Activated T-helper 17 cell treated with anti-CD3 and anti-CD28 coated beads, Interleukin-2, amount 50 U/mL, for 72 hours (primary cell): ENCODE data around the gene UBE2C. TPM values are rescaled to one million over a fixed set of nuclear protein-coding genes. Genes with fewer than 3 reads are reported as not detected.

ENCODE experiments used
- ATAC-seq: fragments of 150-1000 bp; cut with Tn5 transposase; replicated peaks from 2 replicates; pipeline ENCODE4 v1.10.0; 2021; ENCODE audit warnings: mild to moderate bottlenecking, moderate library complexity
- H3K27ac Mint-ChIP-seq: one replicate; pipeline ENCODE4 v1.8.0; 2022; ENCODE audit warnings: mixed read lengths
- H3K27me3 Mint-ChIP-seq: one replicate; pipeline ENCODE4 v1.8.0; 2022; ENCODE audit warnings: mixed read lengths
- H3K36me3 Mint-ChIP-seq: one replicate; pipeline ENCODE4 v1.8.0; 2022; ENCODE audit warnings: low read depth, mild to moderate bottlenecking, mixed read lengths
- H3K4me1 Mint-ChIP-seq: one replicate; pipeline ENCODE4 v1.8.0; 2022; ENCODE audit warnings: mixed read lengths
- H3K4me3 Mint-ChIP-seq: one replicate; pipeline ENCODE4 v1.8.0; 2022; ENCODE audit warnings: mild to moderate bottlenecking, mixed read lengths
- H3K9me3 Mint-ChIP-seq: one replicate; pipeline ENCODE4 v1.8.0; 2022; ENCODE audit warnings: mixed read lengths
- total RNA-seq, 2 donors: library from RNA; stranded (reverse); gene quantifications; one replicate each; pipeline ENCODE4 v1.2.3, GENCODE V29; 2022

Gene UBE2C
- total RNA-seq, 2 donors from 2014 or later, result 209 to 224 TPM

DNA sequence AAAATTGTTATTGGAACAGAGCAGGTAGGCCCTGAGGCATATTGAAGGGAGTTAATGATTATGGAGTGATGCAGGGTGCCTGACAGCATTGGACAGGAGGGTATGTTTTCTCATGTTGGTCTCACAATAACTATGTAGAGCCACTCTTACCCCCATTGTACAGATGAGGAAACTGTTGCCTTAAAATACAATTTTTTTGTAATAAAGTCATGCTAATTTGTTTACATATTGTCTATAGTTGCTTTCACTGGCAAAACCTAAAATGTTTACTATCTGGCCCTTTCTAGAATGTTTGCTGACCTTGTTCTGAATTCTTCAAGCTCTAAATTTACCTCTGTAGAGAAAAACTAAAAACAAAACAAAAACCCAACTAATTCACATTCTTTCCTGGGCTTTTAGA is 39.1 kb downstream of the UBE2C start:
- Mint-ChIP-seq H3K4me3 (no peak overlapping the region), H3K4me1 (no peaks in the 10 kb centered on the region), H3K27ac (no peak overlapping the region), H3K27me3 (no peaks in the 10 kb centered on the region), H3K36me3 (peaks cover 53% of the 10 kb centered on the region), H3K9me3 (no peaks in the 10 kb centered on the region)
- no peak for ATAC-seq

DNA sequence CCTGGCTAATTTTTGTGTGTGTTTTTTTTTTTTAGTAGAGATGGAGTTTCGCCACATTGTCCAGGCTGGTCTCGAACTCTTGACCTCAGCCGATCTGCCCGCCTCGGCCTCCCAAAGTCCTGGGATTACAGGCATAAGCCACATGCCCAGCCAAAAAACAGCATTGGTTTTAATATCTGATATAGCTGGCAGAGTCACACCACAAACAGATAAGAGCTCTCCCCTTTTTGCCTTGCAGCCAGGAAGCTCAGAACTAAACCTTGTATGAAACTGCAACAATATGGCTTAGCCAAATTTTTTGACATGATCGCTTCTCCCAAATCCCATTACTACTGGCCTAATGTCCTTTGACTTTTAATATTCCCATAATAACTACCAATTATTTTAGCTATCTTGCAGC is 39.9 kb downstream of the UBE2C start:
- H3K9me3 Mint-ChIP-seq, result no peaks in the 10 kb centered on the region
- H3K4me1 Mint-ChIP-seq, result no peaks in the 10 kb centered on the region
- no peak overlapping the region for H3K4me3 Mint-ChIP-seq
- ATAC-seq, result no peak
- H3K27me3 Mint-ChIP-seq, result no peaks in the 10 kb centered on the region
- no peak overlapping the region for H3K27ac Mint-ChIP-seq
- peaks cover 45% of the 10 kb centered on the region for H3K36me3 Mint-ChIP-seq

DNA sequence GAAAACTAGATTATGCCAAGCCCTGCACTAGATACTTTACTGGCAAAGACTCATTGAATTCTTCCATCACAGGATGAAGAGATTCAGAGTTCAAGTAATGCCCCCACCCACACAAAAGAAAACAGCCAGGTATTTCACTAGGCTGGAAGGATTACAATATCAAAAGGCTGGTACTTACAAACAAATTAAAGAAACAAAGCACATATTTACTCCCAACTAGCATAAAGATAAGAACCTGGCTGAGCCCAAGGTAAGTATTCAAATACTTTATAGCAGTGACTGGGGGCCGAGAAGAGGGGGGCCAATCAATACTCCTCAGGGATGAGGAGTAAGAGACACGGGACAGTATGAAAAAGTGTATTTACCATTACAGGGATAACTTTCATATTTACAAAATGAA is 41.0 kb downstream of the UBE2C start:
- Mint-ChIP-seq H3K27me3 (no peaks in the 10 kb centered on the region), H3K27ac (no peak overlapping the region), H3K4me1 (no peaks in the 10 kb centered on the region), H3K9me3 (no peaks in the 10 kb centered on the region), H3K4me3 (no peak overlapping the region), H3K36me3 (peaks cover 38% of the 10 kb centered on the region)
- ATAC-seq, result no peak

DNA sequence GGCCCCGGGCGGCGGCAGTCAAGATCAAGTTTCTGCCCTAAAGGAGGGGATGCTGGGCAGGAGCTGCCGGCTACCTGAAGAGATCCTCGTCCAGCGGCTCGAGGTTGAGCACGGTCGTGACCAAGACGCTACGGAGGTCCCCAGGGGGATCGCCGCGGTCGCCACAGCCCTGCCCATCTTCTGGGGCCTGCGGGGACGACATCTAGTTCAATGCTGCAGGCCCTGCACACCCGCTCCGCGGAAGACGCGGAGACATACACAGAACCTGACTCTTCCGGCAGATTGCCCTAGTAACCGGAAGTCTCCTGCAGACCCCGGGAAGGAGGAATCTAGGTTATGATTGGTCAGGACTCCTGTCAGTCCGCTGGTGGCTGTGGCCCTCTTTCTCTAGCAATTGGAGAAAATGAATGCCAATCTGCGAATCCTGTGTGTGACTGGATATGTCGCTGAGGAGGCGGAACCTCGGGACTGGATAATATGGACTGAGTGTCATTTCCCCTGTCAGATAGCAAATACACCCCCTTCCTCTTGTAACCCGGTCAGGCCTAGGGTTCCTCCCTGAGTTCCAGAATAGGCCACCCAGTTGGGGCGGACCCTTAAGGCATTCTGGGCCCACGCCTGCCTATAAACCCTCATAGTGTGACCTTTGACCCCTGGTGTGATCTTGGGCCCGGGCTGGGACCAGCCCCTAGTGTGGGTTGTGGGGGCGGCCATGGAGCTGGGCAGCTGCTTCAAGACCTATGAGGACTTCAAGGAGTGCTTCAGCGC is 44.9 kb downstream of the UBE2C start, which contains the start of the genes ACOT8 and ZSWIM3:
Gene ACOT8, minus strand, starts transcription at position 279 of the 768 bp plus-strand sequence. Its CDS starts 77 bp downstream, at position 202.
Gene ZSWIM3, plus strand, starts transcription at position 501 of the 768 bp plus-strand sequence. Its CDS starts 212 bp downstream, at position 713.
- Mint-ChIP-seq H3K27ac (peak within 1 kb of the TSS; percentile 97), H3K4me1 (peaks cover 11% of the 10 kb centered on the region), H3K36me3 (peaks cover 15% of the 10 kb centered on the region), H3K27me3 (no peaks in the 10 kb centered on the region), H3K9me3 (no peaks in the 10 kb centered on the region), H3K4me3 (peak within 1 kb of the TSS; percentile 97)
- peak; percentile 99 for ATAC-seq

DNA sequence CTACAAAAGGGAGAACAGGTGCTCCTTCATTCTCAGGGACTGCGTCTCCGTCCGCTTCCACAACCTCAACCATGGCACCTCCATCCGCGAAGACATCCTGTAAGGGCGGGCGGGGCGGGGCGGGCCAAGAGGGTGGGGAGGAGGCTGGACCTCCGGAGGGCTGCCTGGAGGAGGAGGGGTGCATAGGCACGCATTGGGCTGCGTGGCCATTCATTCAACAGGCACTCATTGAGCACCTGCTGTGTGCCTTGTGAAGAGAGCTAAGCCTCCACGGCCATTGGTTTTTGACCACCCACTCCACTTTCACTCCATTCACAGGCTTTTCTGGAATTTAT is 45.4 kb downstream of the UBE2C start:
- no peaks in the 10 kb centered on the region for H3K27me3 Mint-ChIP-seq
- H3K9me3 Mint-ChIP-seq, result no peaks in the 10 kb centered on the region
- H3K4me1 Mint-ChIP-seq, result peaks cover 11% of the 10 kb centered on the region
- H3K27ac Mint-ChIP-seq, result peak overlapping the region; percentile 97
- peak; percentile 55 for ATAC-seq
- peak overlapping the region; percentile 97 for H3K4me3 Mint-ChIP-seq
- peaks cover 12% of the 10 kb centered on the region for H3K36me3 Mint-ChIP-seq

DNA sequence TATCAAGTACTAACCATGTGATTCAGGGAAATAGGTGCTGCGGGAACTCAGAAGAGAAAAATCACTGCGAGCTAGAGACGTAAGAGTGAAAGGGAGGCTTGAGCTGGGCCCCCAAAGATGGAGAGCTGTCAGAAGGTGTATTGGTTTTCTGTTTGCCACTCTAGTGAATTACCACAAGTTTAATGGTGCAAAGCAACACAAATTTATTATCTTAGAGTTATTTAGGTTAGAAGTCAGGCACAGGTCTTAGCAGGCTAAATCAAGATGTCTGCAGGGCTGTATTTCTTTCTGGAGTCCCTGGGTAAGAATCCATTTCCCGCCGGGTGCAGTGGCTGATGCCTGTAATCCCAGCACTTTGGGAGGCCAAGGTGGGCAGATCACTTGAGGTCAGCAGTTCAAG is 47.5 kb downstream of the UBE2C start:
- Mint-ChIP-seq H3K9me3 (no peaks in the 10 kb centered on the region), H3K36me3 (no peaks in the 10 kb centered on the region), H3K4me3 (no peak overlapping the region), H3K27ac (no peak overlapping the region), H3K4me1 (peaks cover 11% of the 10 kb centered on the region), H3K27me3 (no peaks in the 10 kb centered on the region)
- ATAC-seq, result no peak

DNA sequence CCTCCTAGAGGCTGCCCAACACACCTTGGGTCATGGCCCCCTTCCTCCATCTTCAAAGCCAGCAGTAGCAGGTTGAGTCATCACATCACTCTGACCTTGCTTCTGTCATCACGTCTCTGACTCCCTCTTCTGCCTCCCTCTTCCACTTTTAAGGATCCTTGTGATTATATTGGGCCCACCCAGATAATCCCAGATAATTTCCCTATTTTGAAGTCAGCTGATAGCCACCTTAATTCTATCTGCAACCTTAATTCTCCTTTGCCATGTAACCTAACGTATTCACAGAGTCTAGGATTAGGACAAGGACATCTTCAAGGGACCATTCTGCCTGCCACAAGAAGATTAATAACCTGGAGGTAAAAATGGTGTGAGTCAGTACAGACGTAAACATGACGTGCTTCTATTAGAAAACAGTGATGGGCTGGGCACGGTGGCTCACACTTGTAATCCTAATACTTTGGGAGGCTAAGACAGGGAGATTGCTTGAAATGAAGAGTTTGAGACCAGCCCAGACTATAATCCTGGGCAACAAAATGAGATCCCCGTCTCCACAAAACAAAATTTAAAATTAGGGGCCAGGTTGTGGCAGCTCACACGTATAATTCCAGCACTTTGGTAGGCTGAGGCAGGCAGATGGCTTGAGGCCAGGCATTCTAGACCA is 48.2 kb downstream of the UBE2C start:
- H3K4me3 Mint-ChIP-seq, result no peak overlapping the region
- H3K9me3 Mint-ChIP-seq, result no peaks in the 10 kb centered on the region
- no peaks in the 10 kb centered on the region for H3K27me3 Mint-ChIP-seq
- no peak for ATAC-seq
- no peaks in the 10 kb centered on the region for H3K36me3 Mint-ChIP-seq
- peaks cover 11% of the 10 kb centered on the region for H3K4me1 Mint-ChIP-seq
- no peak overlapping the region for H3K27ac Mint-ChIP-seq

DNA sequence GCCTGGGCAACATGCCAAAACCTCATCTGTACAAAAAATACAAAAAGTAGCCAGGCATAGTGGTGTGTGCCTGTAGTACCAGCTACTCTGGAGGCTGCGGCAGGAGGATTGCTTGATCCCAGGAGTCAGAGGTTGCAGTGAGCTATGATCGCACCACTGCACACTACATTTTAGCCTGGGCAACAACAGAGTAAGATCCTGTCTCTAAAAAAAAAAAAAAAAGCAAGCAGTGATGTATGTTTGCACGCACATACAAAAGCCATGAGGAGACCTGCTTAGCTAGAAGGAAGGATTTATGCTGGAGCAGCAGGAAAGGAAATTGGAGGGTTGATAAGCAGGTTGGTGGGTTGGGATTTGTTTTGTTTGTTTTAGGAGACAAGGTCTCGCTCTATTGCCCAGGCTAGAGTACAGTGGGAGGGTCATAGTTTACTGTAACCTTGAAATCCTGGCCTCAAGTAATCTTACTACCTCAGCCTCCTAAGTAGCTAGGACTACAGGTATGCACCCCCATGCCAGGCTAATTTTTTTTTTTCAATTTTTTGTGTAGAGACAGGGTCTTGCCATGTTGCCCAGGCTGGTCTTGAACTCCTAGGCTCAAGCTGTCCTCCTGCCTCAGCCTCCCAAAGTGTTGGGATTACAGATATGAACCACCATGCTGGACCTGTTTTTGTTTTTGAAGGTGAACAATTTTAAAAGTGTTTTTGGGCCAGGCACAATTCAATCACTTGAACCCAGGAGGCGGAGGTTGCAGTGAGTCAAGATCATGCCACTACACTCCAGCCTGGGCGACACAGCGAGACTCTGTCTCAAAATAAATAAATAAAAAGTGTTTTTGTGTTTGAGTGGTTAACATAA is 49.0 kb downstream of the UBE2C start:
- H3K4me1 Mint-ChIP-seq, result peaks cover 11% of the 10 kb centered on the region
- ATAC-seq, result no peak
- no peaks in the 10 kb centered on the region for H3K27me3 Mint-ChIP-seq
- H3K9me3 Mint-ChIP-seq, result no peaks in the 10 kb centered on the region
- no peak overlapping the region for H3K4me3 Mint-ChIP-seq
- H3K36me3 Mint-ChIP-seq, result no peaks in the 10 kb centered on the region
- H3K27ac Mint-ChIP-seq, result no peak overlapping the region

DNA sequence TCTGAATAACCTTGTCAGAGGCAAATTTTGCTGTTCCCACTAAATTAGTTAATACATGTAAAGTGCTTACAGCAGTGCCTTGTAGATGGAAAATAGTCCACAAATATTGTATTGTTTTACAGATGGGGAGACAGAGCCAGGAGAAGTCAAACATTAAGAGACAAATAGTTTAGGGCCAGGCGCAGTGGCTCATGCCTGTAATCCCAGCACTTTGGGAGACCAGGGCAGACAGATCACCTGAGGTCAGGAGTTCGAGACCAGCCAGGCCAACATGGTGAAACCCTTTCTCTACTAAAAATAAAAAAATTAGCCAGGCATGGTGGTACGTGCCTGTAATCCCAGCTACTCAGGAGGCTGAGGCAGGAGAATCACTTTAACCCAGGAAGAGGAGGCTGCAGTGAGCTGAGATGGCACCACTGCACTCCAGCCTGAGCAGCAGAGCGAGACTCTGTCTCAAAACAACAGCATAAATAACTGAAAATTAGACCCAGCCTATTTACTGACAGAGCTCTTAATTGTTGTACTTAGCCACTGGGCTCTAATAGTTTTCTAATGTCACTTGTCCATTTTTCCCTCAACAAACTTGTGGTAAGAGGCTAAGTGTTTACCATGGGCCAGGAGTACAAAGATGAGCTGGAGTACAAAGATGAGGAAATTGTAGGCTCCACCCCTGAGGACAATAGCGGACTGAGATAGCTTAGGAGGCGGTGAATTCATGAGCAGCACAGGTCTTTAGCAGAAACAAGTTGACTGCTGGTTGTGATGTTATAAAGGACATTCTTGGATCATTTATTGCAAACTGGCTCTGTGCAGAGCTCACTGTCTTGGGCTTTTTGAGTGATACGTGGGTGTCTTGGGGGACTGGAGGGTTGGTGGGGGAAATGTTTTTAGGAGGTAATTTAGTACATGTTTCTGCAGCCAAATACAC is 51.4 kb downstream of the UBE2C start:
- Mint-ChIP-seq H3K27me3 (no peaks in the 10 kb centered on the region), H3K36me3 (no peaks in the 10 kb centered on the region), H3K4me1 (peaks cover 11% of the 10 kb centered on the region), H3K27ac (no peak overlapping the region), H3K4me3 (no peak overlapping the region), H3K9me3 (no peaks in the 10 kb centered on the region)
- no peak for ATAC-seq

DNA sequence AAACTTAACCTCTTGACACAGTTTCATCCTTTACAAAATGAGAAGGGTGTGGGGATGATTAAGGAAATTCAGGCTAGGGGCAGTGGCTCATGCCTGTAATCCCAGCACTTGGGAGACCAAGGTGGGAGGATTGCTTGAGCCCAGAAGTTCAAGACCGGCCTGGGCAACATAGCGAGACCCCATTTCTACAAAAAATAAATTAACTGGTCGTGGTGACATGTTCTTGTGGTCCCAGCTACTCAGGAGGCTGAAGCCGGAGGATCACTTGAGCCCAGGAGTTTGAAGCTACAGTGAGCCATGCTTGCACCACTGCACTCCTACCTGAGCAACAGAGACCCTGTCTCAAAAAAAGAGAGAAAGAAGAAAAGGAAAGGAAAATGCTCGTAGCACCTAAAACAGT is 54.0 kb downstream of the UBE2C start:
- no peaks in the 10 kb centered on the region for H3K27me3 Mint-ChIP-seq
- no peak for ATAC-seq
- H3K27ac Mint-ChIP-seq, result no peak overlapping the region
- H3K4me1 Mint-ChIP-seq, result no peaks in the 10 kb centered on the region
- H3K4me3 Mint-ChIP-seq, result no peak overlapping the region
- no peaks in the 10 kb centered on the region for H3K9me3 Mint-ChIP-seq
- H3K36me3 Mint-ChIP-seq, result no peaks in the 10 kb centered on the region

Other genes with a start within 250 kb of the UBE2C start
- not detected for gene WFDC8, start 233.4 kb upstream of the UBE2C start, total RNA-seq
- not detected for gene WFDC10A, start 182.9 kb upstream of the UBE2C start, total RNA-seq
- gene WFDC9, start 181.4 kb upstream of the UBE2C start, total RNA-seq, result not detected
- gene WFDC11, start 142.4 kb upstream of the UBE2C start, total RNA-seq, result not detected
- gene WFDC13, start 110.6 kb upstream of the UBE2C start, total RNA-seq, result not detected
- gene WFDC10B, start 107.6 kb upstream of the UBE2C start, total RNA-seq, result not detected
- not detected for gene SPINT4, start 90.3 kb upstream of the UBE2C start, total RNA-seq
- gene WFDC3, start 20.8 kb upstream of the UBE2C start, total RNA-seq, result not detected
- 10 to 100 TPM; 13.0 to 26.2 TPM for gene DNTTIP1, start 20.7 kb upstream of the UBE2C start, total RNA-seq
- under 1 TPM in 1 of 2 donors, not detected in 1; 0.37 TPM for gene TNNC2, start 14.7 kb downstream of the UBE2C start, total RNA-seq
- gene SNX21, start 21.2 kb downstream of the UBE2C start, total RNA-seq, result 1 to 10 TPM; 2.2 to 2.6 TPM
- gene ACOT8, start 44.7 kb downstream of the UBE2C start, total RNA-seq, result 10 to 100 TPM; 21.4 to 23.2 TPM
- gene ZSWIM3, start 45.0 kb downstream of the UBE2C start, total RNA-seq, result 1 to 10 TPM; 7.1 to 7.6 TPM
- 10 to 100 TPM in 1 of 2 donors, 1 to 10 TPM in 1; 7.8 to 16.0 TPM for gene ZSWIM1, start 68.6 kb downstream of the UBE2C start, total RNA-seq
- gene SPATA25, start 75.0 kb downstream of the UBE2C start, total RNA-seq, result under 1 TPM; 0.69 to 0.74 TPM
- gene NEURL2, start 78.6 kb downstream of the UBE2C start, total RNA-seq, result 1 to 10 TPM; 1.7 to 2.1 TPM
- 100 to 1,000 TPM; 117 to 152 TPM for gene CTSA, start 78.7 kb downstream of the UBE2C start, total RNA-seq
- 10 to 100 TPM in 1 of 2 donors, 1 to 10 TPM in 1; 6.6 to 12.1 TPM for gene PLTP, start 99.5 kb downstream of the UBE2C start, total RNA-seq
- 10 to 100 TPM; 33.1 to 34.3 TPM for gene PCIF1, start 122.0 kb downstream of the UBE2C start, total RNA-seq
- gene ZNF335, start 159.6 kb downstream of the UBE2C start, total RNA-seq, result 10 to 100 TPM; 46.0 to 53.9 TPM
- not detected for gene MMP9, start 196.3 kb downstream of the UBE2C start, total RNA-seq
- gene SLC12A5, start 216.6 kb downstream of the UBE2C start, total RNA-seq, result under 1 TPM in 1 of 2 donors, not detected in 1; 0.61 TPM